ENCODE results near the gene COLGALT1.
"Not testable (repeated sequence)": the region's sequence is repeated elsewhere in the genome, so short reads cannot be mapped to it uniquely, and the experiment has no call there.

COLGALT1 gene

DNA sequence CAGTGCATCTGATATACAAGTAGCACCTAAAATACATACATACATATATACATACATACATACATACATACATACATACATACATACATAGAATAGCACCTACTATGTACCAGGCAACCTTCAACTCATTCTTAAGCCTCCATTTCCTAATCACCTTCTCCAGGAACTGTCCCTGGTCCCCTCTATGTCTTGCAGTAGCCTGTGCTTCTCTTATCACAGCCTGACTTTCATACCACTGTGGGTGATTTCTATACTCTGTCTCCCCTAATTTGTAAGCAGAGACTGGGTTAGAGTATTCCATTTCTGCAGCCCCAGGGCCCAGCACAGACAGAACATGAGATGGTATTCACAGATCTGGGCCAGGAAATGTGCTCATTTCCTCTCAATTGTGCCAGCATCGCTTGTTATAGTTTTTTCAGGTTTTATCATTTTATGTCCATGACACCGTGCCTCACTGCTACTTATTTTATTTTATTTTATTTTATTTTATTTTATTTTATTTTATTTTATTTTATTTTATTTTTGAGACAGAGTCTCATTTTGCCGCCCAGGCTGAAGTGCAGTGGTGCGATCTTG, 14.2 kb upstream of the COLGALT1 start:
- no peaks in the 10 kb centered on the region for H3K27me3 Mint-ChIP-seq
- no peaks in the 10 kb centered on the region for H3K9me3 Mint-ChIP-seq
- no peak overlapping the region for H3K4me3 Mint-ChIP-seq
- H3K4me1 Mint-ChIP-seq, result peaks cover 39% of the 10 kb centered on the region
- no peak overlapping the region for H3K27ac Mint-ChIP-seq
- H3K36me3 Mint-ChIP-seq, result peaks cover 53% of the 10 kb centered on the region
- ATAC-seq (ENCODE audit: low read depth), result no peak
- no peak for DNase-seq (ENCODE audit: low spot score in 2 of 2)

DNA sequence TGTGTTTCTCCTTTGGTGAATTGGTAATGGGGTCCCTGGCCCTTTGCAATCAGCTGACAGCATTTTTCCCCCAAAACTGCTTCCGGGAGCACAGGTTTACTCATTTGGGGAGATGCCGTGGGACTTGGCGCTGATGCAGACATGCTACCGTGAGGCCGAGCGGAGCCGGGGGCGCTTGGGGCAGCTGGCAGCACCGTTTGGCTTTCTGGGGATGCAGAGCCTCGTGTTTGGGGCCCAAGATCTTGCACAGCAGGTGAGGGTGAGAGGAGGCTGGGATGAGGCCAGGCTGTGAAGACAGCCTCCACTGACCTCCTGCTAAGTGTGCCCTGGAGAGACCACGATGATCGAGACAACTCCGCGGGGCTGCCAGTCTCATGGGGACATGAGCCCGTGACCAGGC, 13.4 kb upstream of the COLGALT1 start:
- DNase-seq (ENCODE audit: low spot score in 2 of 2), result no peak
- H3K27me3 Mint-ChIP-seq, result no peaks in the 10 kb centered on the region
- H3K4me3 Mint-ChIP-seq, result peak overlapping the region; percentile 12
- H3K4me1 Mint-ChIP-seq, result peaks cover 42% of the 10 kb centered on the region
- no peak overlapping the region for H3K27ac Mint-ChIP-seq
- no peak for ATAC-seq (ENCODE audit: low read depth)
- peaks cover 53% of the 10 kb centered on the region for H3K36me3 Mint-ChIP-seq
- no peaks in the 10 kb centered on the region for H3K9me3 Mint-ChIP-seq

DNA sequence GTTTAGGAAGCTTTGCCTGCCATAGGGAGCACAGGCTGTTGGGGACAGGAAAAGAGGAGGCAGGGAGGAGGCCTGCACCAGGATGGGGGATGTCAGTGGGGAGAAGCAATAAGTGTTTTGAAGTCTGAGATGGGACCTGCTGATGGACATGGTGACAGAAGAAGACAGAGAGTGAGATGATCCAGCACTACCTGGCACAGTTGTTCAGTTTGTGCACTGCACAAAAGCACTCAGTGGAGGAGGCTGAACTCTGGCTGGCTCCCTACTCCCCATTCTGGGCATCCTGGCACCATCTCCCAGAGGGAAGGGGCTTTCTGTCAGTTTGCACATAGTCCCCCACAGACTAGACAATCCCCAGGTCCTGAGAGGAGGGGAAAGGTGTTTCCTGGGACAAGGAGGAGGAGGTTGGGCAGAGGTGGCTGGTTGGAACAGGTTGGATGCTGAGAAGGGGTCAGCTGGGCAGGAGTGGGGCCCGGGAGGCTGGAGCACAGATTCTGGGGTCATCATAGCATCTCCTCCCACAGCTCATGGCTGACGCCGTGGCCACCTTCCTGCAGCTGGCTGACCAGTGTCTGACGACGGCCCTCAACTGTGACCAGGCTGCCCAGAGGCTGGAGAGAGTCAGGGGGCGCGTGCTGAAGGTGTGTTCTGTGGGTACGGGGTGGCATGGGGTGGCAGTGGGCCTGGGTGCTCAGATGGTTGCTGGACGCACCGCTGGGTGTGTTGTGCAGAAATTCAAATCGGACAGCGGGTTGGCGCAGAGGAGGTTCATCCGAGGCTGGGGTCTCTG, 12.5 kb upstream of the COLGALT1 start:
- Mint-ChIP-seq H3K9me3 (no peaks in the 10 kb centered on the region), H3K4me3 (no peak overlapping the region), H3K4me1 (peaks cover 39% of the 10 kb centered on the region), H3K27ac (no peak overlapping the region), H3K27me3 (no peaks in the 10 kb centered on the region), H3K36me3 (peaks cover 47% of the 10 kb centered on the region)
- no peak for DNase-seq (ENCODE audit: low spot score in 2 of 2)
- ATAC-seq (ENCODE audit: low read depth), result no peak

DNA sequence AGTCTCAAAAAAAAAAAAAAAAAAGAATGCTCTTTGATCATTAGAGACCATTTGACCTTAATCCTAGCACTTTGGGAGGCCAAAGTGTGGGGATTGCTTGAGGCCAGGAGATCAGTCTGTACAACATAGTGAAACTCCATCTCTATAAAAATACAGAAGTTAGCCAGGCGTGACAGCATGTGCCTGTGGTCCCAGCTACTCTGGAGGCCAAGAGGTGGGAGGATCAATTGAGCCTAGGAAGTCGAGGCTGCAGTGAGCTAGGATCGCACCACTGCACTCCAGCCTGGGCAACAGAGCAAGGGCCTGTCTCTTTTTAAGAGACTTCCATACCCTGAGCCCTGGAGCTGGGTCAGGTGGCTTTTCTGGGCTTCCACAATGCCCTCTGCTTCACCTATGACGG, 11.5 kb upstream of the COLGALT1 start:
- no peak for DNase-seq (ENCODE audit: low spot score in 2 of 2)
- Mint-ChIP-seq H3K27ac (no peak overlapping the region), H3K9me3 (no peaks in the 10 kb centered on the region), H3K36me3 (peaks cover 47% of the 10 kb centered on the region), H3K4me3 (no peak overlapping the region), H3K4me1 (peaks cover 37% of the 10 kb centered on the region), H3K27me3 (no peaks in the 10 kb centered on the region)
- ATAC-seq (ENCODE audit: low read depth), result no peak

DNA sequence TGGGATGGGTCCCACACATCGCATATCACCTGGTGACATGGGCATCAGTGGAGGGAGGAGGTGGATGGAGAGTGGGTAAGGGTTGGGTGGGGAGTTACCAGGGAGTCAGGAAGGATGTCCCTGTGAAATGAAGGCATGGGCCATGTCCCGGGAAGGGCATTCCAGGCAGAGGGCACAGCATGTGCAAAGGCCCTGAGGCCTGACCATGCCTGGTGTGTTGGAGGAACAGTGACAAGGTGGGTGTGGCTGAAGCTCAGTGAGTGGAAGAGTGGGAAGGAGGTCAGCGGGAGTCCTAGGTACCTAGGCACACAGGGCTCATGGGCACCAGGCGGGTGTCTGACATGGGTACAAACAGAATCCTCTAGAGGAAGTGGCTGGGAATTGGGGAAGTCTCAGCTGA, 11.0 kb upstream of the COLGALT1 start:
- H3K36me3 Mint-ChIP-seq, result peaks cover 51% of the 10 kb centered on the region
- no peak overlapping the region for H3K4me3 Mint-ChIP-seq
- no peaks in the 10 kb centered on the region for H3K27me3 Mint-ChIP-seq
- DNase-seq (ENCODE audit: low spot score in 2 of 2), result no peak
- H3K27ac Mint-ChIP-seq, result no peak overlapping the region
- H3K4me1 Mint-ChIP-seq, result peaks cover 36% of the 10 kb centered on the region
- H3K9me3 Mint-ChIP-seq, result no peaks in the 10 kb centered on the region
- no peak for ATAC-seq (ENCODE audit: low read depth)

DNA sequence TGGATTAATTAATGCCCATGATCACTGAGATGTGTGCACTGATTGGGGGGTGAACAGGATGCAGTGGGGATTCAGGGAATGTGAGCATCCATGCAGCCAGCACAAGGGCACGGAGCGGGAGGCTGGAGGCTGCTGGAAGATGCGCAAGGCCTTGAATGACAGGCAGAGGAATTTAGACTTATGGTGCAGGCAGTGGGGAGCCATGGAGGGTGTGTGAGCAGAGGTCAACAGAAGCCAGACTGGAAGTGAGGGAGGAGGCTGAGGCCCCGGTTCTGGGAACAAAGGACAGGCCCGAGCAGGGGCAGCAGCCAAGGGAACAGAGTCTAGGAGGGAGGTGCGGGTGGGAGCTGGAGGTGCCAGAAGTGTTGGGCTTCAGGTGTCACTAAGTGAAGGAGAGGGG, 7.3 kb upstream of the COLGALT1 start:
- no peak for ATAC-seq (ENCODE audit: low read depth)
- Mint-ChIP-seq H3K27ac (no peak overlapping the region), H3K27me3 (no peaks in the 10 kb centered on the region), H3K4me1 (peaks cover 21% of the 10 kb centered on the region), H3K36me3 (peaks cover 40% of the 10 kb centered on the region), H3K4me3 (no peak overlapping the region), H3K9me3 (no peaks in the 10 kb centered on the region)
- no peak for DNase-seq (ENCODE audit: low spot score in 2 of 2)

DNA sequence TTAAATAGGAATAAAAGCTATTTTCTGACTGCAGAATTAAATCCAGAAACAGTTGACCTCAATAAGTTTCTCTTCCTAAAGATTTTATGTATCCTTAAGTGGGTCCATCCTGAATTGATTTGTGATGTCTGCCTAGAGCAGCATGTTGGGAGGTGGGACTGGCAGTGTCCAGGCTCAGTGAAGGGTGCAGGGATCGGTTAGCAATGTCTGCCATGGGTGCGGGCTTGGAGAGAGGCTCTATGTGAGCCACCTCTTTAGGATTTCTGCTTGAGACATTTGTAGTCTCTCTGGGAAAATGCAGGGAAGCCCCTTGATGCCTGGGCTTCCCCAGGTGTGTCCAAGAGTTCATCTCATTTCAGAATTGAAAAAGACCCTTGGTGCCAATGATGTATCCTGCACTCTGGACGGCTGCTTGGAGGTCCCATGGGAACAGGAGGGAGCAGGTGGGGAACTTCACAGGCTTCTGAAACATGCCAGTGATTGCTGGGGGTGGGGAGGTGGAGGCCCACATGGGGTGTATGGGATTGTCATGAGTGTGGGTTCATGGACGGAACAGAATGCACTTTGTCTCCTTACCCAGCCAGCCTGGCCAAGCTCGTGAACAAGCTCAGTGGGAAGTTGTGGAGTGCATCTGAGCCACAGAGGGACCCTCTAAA, 6.2 kb upstream of the COLGALT1 start:
- no peak overlapping the region for H3K27ac Mint-ChIP-seq
- no peaks in the 10 kb centered on the region for H3K27me3 Mint-ChIP-seq
- H3K4me3 Mint-ChIP-seq, result no peak overlapping the region
- DNase-seq (ENCODE audit: low spot score in 2 of 2) (no peak), ATAC-seq (ENCODE audit: low read depth) (no peak)
- H3K4me1 Mint-ChIP-seq, result peaks cover 16% of the 10 kb centered on the region
- H3K36me3 Mint-ChIP-seq, result peaks cover 37% of the 10 kb centered on the region
- H3K9me3 Mint-ChIP-seq, result no peaks in the 10 kb centered on the region

DNA sequence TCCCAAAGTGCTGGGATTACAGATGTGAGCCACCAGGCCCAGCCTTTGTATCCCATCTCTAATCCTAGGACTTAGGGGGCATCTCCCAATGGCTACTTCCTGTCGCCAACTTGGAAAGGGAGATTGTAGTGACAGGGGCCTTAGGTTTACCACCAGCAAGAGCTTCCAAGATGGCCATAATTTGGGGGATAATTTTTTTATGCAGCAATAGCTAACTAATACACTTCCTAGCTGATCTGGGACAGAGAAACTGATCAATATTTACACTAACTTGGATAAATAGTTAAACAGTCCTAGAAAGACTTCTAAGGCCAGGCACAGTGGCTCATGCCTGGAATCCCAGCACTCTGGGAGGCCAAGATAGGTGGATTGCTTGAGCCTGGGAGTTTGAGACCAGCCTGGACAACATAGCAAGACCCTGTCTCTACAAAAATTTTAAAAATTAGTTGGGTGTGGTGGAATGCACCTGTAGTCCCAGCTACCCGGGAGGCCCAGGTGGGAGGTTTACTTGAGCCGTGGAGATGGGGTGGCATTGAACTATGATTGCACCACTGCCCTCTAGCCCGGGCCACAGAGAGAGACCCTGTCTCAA, 5.3 kb upstream of the COLGALT1 start:
- DNase-seq (ENCODE audit: low spot score in 2 of 2) (no peak), ATAC-seq (ENCODE audit: low read depth) (no peak)
- Mint-ChIP-seq H3K27ac (no peak overlapping the region), H3K27me3 (no peaks in the 10 kb centered on the region), H3K36me3 (peaks cover 31% of the 10 kb centered on the region), H3K4me3 (no peak overlapping the region), H3K9me3 (no peaks in the 10 kb centered on the region), H3K4me1 (peaks cover 15% of the 10 kb centered on the region)

DNA sequence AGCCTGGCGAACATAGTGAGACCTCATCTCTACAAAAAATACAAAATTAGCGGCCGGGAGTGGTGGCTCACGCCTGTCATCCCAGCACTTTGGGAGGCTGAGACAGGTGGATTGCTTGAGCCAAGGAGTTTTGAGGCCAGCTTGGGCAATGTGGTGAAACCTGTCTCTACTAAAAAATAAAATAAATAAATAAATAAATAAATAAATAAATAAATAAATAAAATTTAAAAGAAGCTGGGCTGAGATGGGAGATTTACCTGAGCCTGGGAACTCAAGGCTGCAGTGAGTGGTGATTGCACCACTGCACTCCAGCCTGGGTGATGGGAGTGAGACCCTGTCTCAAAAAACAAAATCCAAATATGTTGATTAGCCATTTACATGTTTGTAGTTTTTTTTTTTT, 2.7 kb upstream of the COLGALT1 start:
- DNase-seq (ENCODE audit: low spot score in 2 of 2); H3K4me3 Mint-ChIP-seq; H3K9me3 Mint-ChIP-seq; H3K27ac Mint-ChIP-seq; H3K27me3 Mint-ChIP-seq; ATAC-seq (ENCODE audit: low read depth): not testable (repeated sequence)
- Mint-ChIP-seq H3K36me3 (peaks cover 23% of the 10 kb centered on the region), H3K4me1 (peaks cover 13% of the 10 kb centered on the region)

DNA sequence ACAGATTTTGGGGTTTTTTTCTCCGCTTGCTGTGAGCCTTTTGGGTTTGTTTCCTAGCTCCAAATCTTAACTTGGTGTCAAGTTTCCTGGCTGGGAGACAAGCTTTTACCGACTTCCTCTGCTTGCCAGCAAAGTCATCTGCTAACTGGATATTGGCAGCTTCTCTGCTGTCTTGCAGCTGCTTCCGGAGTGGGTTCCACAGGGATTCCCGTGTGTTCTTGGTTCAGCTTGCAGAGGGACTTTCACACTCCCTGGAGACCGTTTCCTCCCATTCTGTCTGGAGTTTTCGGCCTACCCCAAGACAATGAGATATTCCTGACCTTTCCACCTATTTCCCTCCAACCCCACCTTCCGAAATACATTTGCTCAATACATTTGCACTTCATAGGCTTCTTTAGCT, 2.2 kb upstream of the COLGALT1 start:
- H3K36me3 Mint-ChIP-seq, result peaks cover 19% of the 10 kb centered on the region
- DNase-seq (ENCODE audit: low spot score in 2 of 2) (no peak), ATAC-seq (ENCODE audit: low read depth) (no peak)
- no peaks in the 10 kb centered on the region for H3K27me3 Mint-ChIP-seq
- no peaks in the 10 kb centered on the region for H3K9me3 Mint-ChIP-seq
- peaks cover 9% of the 10 kb centered on the region for H3K4me1 Mint-ChIP-seq
- peak overlapping the region; percentile 38 for H3K27ac Mint-ChIP-seq
- H3K4me3 Mint-ChIP-seq, result no peak overlapping the region

DNA sequence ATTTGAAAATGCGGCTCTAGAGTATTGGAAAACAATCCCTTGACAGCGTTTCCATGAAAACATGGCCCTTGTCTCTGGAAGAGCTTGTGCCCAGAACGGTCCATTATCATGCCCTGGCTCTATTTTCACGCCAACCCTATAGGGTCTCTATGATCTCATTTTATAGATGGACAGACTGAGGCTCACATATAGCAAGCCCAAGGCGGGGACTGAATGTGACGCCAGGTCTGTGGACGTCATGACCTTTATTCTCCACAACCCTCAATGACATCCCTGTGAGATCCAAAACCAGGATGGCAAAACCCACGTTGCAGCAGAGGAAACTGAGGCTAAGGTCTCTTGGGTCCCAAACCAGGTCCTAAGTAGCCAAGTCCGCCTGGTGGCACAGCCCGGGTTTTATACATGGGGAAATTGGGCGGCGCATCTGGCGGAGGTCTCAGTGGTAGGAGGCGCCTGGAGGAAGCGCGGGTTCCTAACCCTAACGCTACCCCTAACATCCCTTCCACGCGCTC, 425 bp upstream of the COLGALT1 start:
- peaks cover 14% of the 10 kb centered on the region for H3K36me3 Mint-ChIP-seq
- ATAC-seq (ENCODE audit: low read depth), result peak; percentile 12

DNA sequence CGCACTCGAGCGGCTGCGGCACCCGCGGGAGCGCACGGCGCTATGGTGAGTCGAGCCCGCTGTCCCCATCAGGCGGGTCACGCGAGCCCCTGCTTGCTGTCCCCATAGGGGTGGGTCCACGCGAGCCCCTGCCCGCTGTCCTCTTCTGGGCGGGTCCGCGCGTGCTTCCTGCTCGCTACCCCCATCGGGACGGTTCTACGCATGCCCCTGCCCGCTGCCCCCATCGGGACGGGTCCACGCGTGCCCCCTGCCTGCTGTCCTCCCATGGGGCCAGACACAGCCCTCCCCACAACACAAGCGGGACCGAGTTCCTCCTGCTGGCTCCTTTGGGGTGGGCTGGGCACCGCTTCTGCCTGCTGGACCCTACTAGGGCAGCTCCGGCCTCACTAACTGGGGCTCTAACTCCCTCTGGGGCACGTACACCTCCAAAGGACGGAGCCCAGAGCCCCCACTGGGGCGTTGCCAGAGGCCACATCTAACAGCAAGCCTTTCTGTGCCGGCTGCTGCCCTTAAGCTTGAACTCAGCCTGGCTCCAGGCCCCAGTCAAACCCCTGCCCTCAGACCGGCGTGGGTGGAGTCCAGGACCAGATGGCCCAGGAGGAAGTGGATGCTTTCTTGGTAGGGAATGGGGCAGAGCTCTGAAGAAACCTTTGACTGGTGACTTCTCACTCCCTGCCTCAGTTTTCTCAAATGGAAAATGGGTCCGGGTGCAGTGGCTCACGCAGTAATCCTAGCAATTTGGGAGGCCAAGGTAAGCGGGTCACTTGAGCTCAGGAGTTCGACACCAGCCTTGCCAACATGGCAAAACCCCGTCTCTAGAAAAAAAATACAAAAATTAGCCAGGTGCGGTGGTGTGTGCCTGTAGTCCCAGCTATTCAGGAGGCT, 722 bp downstream of the COLGALT1 start:
- H3K4me3 Mint-ChIP-seq, result peak overlapping the region; percentile 88
- no peak for DNase-seq (ENCODE audit: low spot score in 2 of 2)
- peaks cover 17% of the 10 kb centered on the region for H3K36me3 Mint-ChIP-seq

More for the DNA sequence above, 425 bp upstream of the COLGALT1 start:
- Mint-ChIP-seq H3K4me3 (peak overlapping the region; percentile 74), H3K27me3 (no peaks in the 10 kb centered on the region), H3K4me1 (peaks cover 8% of the 10 kb centered on the region), H3K27ac (peak overlapping the region; percentile 84), H3K9me3 (no peaks in the 10 kb centered on the region)
- peak in 1 of 2 donors; percentile 21 for DNase-seq (ENCODE audit: low spot score in 2 of 2)

DNA sequence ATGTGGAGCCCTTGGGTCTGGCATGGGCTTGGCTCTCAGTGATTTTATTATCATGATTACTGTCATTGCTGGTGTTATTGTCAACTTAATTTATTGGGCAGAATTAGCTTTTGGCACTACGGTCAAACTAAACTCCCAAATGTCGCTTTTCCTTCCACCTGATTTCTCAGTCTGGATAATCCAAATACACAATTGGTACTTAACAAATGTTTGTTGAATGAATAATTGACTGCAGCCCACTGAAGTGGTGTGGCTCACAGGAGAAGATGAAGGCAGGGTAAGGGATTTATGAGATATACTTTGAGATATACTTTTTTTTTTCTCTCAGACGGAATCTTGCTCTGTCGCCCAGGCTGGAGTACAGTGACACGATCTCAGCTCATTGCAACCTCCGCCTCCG, 1.5 kb downstream of the COLGALT1 start:
- H3K27ac Mint-ChIP-seq, result peak overlapping the region; percentile 60
- ATAC-seq (ENCODE audit: low read depth) (no peak), DNase-seq (ENCODE audit: low spot score in 2 of 2) (no peak)
- peaks cover 11% of the 10 kb centered on the region for H3K4me1 Mint-ChIP-seq
- H3K9me3 Mint-ChIP-seq, result no peaks in the 10 kb centered on the region
- H3K36me3 Mint-ChIP-seq, result peaks cover 15% of the 10 kb centered on the region
- H3K4me3 Mint-ChIP-seq, result no peak overlapping the region
- H3K27me3 Mint-ChIP-seq, result no peaks in the 10 kb centered on the region

More for the DNA sequence above, 722 bp downstream of the COLGALT1 start:
- H3K9me3 Mint-ChIP-seq, result no peaks in the 10 kb centered on the region
- ATAC-seq (ENCODE audit: low read depth), result peak; percentile 1
- H3K27me3 Mint-ChIP-seq, result no peaks in the 10 kb centered on the region
- H3K27ac Mint-ChIP-seq, result peak overlapping the region; percentile 60
- H3K4me1 Mint-ChIP-seq, result peaks cover 8% of the 10 kb centered on the region

Measured in memory B cell (primary cell).